Mucosa of rectum (tissue), 2 donors: ENCODE results near the gene CAST.
"Not testable (repeated sequence)": the region's sequence is repeated elsewhere in the genome, so short reads cannot be mapped to it uniquely, and the experiment has no call there.

Experiments used
- H3K27ac ChIP-seq, 2 donors: one replicate each; pipeline ENCODE4 v1.7.0; 2013; ENCODE audit warnings: inconsistent platforms in 2 of 2, low read depth in 2 of 2, low read length in 2 of 2
- H3K27me3 ChIP-seq, 2 donors: one replicate each; pipeline ENCODE4 v1.7.0; 2013; ENCODE audit warnings: low read length in 2 of 2; ENCODE audit not compliant: control insufficient read depth in 2 of 2, insufficient read depth in 2 of 2
- H3K36me3 ChIP-seq, 2 donors: one replicate each; pipeline ENCODE4 v1.7.0; 2013; ENCODE audit warnings: low read length in 2 of 2; ENCODE audit not compliant: control insufficient read depth in 2 of 2, insufficient read depth in 2 of 2
- H3K4me1 ChIP-seq, 2 donors: one replicate each; pipeline ENCODE4 v1.7.0; 2013; ENCODE audit warnings: low read length in 2 of 2, mild to moderate bottlenecking in 1 of 2; ENCODE audit not compliant: control insufficient read depth in 2 of 2, insufficient read depth in 2 of 2
- H3K4me3 ChIP-seq, 2 donors: one replicate each; pipeline ENCODE4 v1.7.0; 2013; ENCODE audit warnings: low read length in 2 of 2
- H3K9ac ChIP-seq, 2 donors: one replicate each; pipeline ENCODE4 v1.7.0; 2013; ENCODE audit warnings: low read length in 2 of 2, low read depth in 1 of 2, mild to moderate bottlenecking in 1 of 2
- H3K9me3 ChIP-seq, 2 donors: one replicate each; pipeline ENCODE4 v1.7.0; 2013; ENCODE audit warnings: low read length in 2 of 2; ENCODE audit not compliant: control insufficient read depth in 2 of 2
- donor health status: healthy.
- donor health status: Normal muscosa, but diverticular disease.

The CAST gene

DNA sequence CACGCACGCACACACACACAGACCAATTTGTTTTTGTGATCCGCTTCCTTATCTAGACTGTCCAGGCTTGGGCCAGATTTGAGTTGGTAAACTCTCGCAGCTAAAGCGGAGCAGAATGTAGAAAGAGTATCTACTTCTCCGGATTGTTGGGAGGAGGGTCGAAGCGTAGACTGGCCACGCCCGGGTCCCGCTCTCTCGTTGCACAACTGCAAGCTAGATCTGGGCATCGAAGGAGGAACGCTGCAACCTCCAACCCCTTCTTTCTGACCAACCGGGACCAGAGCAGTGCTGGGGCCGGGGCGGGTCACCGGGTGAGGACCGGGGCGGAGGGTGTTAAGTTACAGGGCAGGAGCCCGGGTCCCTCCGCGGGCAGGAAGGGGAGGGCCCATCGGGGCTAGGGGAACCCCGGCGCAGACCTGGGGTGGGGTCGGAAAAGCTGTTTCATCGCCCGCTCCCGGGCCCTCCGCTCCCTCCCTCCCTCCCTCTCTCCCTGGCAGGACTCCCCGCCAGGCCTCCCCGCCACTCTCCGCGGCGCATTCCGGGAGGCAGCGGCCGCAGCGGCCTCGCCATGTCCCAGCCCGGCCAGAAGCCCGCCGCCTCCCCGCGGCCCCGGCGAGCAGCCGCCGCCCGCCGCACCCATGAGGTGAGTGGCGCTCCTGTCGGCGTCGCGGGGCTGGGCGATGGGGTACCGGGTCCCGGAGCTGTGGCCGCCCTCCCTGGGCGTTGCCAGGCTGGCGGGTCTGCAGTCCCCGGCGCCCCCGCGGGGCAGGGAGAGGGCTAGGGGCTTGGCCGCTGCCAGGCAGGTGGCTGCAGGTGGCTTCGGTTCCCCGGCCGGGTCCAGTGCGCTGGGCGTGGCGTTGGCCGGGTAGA is at the start of gene CAST:
CAST (plus strand) TSS at position 522 of the 870 bp plus-strand sequence; CDS start at position 569, 47 bp downstream.
- H3K27ac ChIP-seq, result peak within 1 kb of the TSS; percentile 99 to 100
- H3K4me1 ChIP-seq, result peaks cover 25 to 53% of the 10 kb centered on the region in 2 donors
- H3K36me3 ChIP-seq, result no peaks in the 10 kb centered on the region
- peak within 1 kb of the TSS; percentile 94 to 97 for H3K4me3 ChIP-seq
- no peaks in the 10 kb centered on the region for H3K9me3 ChIP-seq
- H3K9ac ChIP-seq, result peak within 1 kb of the TSS; percentile 93 to 99
- H3K27me3 ChIP-seq, result no peaks in the 10 kb centered on the region

DNA sequence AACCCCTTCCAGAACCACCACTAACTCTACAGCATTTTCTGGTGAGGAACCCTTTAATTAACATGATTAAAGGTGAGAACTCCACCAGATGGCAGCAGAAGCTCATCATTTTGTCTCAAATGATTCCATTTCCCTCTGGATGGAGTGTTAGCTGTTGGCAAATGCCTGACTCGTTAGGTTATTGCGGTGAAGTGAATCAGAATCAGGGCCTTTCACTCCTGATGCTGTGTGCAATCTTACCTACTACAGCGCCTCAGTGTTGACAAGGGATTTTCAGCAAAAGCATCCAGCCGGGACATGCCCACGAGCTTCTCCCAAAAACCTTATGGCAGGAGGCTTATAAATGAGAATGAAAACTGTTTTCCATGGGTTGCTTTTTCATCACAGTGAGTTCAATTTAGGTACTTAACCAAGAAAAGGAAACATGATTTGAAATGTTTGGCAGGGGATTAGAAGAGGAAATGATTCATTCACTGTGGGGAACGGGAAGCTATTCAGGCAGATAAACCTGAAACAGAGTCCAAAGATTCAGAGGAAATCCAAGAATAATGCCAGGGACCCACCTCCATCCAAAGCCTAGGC is 48.0 kb upstream of the CAST start:
- H3K27ac ChIP-seq, result no peak overlapping the region

DNA sequence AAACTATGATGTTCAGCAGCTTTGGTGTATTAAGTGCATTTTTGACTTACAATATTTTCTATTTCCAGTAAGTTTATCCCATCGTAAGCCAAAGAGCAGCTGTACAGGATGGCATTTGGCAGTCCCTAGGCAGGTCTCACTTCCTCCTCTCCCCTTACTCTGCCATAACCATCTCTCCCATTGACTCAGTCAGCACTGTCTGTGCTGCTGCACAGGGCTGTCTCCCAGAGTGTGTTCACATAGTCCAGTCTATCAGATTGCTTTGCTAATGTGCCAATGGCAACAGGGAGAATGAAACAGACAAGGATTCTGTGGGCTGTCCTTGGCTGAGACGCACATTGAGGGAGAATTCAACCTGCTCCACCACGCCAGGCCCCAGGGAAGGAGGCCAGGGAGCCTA is 47.0 kb upstream of the CAST start:
- no peaks in the 10 kb centered on the region for H3K27me3 ChIP-seq
- H3K36me3 ChIP-seq, result no peaks in the 10 kb centered on the region
- no peak overlapping the region for H3K4me3 ChIP-seq
- no peaks in the 10 kb centered on the region for H3K9me3 ChIP-seq
- H3K9ac ChIP-seq, result no peak overlapping the region
- H3K27ac ChIP-seq, result no peak overlapping the region
- peaks cover 4 to 5% of the 10 kb centered on the region in 2 donors for H3K4me1 ChIP-seq

More for the DNA sequence above, 48.0 kb upstream of the CAST start:
- Histone ChIP-seq H3K9me3 (no peaks in the 10 kb centered on the region), H3K36me3 (no peaks in the 10 kb centered on the region), H3K4me3 (no peak overlapping the region), H3K4me1 (peaks cover 4 to 5% of the 10 kb centered on the region in 2 donors), H3K27me3 (no peaks in the 10 kb centered on the region), H3K9ac (peak overlapping the region; percentile 7 to 8)

DNA sequence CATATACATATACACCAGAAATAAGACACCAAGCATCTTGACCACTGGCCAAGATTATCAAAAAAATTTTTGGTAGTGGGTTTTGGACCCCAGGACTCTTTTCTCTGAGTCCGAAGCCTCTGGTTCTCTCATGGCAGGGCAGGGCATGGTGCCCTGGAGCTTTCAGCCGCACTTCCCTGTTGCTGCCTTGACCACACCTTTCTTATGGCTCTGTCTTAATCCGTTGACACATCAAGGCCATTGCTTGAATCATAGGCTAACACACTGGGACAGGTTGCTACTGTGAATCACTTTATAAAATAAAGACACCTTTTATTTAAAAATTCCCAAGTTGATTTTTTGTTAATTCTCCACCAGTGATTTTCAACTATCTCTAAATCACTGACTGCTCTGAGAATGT is 45.4 kb upstream of the CAST start:
- H3K9me3 ChIP-seq, result no peaks in the 10 kb centered on the region
- peak overlapping the region; percentile 21 to 45 for H3K27ac ChIP-seq
- no peaks in the 10 kb centered on the region for H3K27me3 ChIP-seq
- H3K4me1 ChIP-seq, result peaks cover 4 to 5% of the 10 kb centered on the region in 2 donors
- no peak overlapping the region for H3K9ac ChIP-seq
- H3K4me3 ChIP-seq, result no peak overlapping the region
- H3K36me3 ChIP-seq, result no peaks in the 10 kb centered on the region

DNA sequence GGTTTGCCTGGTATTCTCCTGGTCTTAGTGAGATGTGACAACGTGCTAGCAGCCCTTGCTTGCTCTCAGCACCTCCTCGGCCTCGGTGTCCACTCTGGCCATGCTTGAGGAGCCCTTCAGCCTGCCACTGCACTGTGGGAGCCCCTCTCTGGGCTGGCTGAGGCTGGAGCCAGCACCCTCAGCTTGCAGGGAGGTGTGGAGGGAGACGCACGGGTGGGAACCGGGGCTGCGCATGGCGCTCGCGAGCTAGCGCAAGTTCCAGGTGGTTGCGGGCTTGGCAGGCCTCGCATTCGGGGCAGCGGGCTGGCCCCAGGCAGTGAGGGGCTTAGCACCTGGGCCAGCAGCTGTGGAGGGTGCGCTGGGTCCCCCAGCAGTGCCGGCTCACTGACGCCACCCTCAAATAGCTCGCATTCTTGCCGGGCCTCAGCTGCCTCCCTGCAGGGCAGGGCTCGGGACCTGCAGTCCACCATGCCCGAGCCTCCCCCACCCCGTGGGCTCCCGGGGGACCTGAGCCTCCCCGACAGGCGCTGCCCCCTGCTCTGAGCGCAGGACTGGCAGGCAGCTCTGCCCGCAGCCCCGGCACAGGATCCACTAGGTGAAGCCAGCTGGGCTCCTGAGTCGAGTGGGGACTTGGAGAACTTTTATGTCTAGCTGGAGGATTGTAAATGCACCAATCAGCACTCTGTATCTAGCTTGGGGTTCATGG is 43.7 kb upstream of the CAST start:
- H3K9ac ChIP-seq, H3K36me3 ChIP-seq, H3K27ac ChIP-seq, H3K4me1 ChIP-seq, H3K4me3 ChIP-seq, H3K9me3 ChIP-seq, H3K27me3 ChIP-seq: not testable (repeated sequence)

DNA sequence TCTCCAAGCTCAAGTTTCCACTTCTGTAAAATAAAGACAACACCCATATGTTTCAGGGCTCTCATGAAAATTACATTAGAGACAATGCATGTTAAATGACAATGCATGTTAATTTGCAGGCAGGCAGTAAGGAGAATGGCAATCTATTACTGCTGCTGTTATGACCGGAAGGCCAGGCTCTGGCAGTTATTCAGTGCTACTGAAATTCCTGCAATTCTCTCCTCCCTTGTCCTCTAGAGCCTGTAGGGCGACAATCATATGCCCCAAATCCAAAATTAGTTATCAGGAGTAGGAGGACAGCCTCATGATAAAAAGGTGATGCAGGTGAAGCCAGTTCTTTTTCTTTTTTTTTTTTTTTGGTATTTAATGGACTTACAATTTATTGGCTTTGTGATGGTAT is 42.2 kb upstream of the CAST start:
- no peaks in the 10 kb centered on the region for H3K4me1 ChIP-seq
- no peaks in the 10 kb centered on the region for H3K9me3 ChIP-seq
- no peaks in the 10 kb centered on the region for H3K36me3 ChIP-seq
- H3K27ac ChIP-seq, result no peak overlapping the region
- H3K27me3 ChIP-seq, result no peaks in the 10 kb centered on the region
- H3K4me3 ChIP-seq, result no peak overlapping the region
- no peak overlapping the region for H3K9ac ChIP-seq

- H3K4me1 ChIP-seq, result no peaks in the 10 kb centered on the region
Measured at GRCh38 chr5:96624596-96624995, 37.6 kb upstream of the CAST start.

DNA sequence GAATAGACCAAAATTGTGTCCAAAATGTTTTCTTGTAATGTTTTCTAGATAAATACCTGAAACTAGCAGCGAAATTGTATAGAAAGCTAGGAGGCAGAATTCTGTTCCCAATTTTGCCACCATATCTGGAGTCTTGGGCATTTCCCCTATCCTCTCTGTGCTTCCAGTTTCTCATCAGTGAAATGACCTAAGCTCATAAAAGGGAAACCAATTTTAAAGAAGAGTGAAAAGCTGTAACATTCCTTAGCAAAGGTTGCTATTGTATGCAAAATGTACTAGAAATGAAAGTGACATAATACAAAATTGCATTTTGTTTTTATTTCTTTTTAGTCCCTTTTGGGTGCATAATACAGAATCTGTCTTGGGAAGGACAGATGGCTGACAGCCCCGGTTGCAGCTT is 36.8 kb upstream of the CAST start:
- no peak overlapping the region for H3K9ac ChIP-seq
- H3K36me3 ChIP-seq, result no peaks in the 10 kb centered on the region
- no peak overlapping the region for H3K27ac ChIP-seq
- H3K27me3 ChIP-seq, result no peaks in the 10 kb centered on the region
- no peaks in the 10 kb centered on the region for H3K9me3 ChIP-seq
- H3K4me1 ChIP-seq, result no peaks in the 10 kb centered on the region
- no peak overlapping the region for H3K4me3 ChIP-seq

More at GRCh38 chr5:96624596-96624995, 37.6 kb upstream of the CAST start:
- no peaks in the 10 kb centered on the region for H3K27me3 ChIP-seq
- no peak overlapping the region for H3K27ac ChIP-seq
- no peaks in the 10 kb centered on the region for H3K9me3 ChIP-seq
- H3K36me3 ChIP-seq, result no peaks in the 10 kb centered on the region
- H3K4me3 ChIP-seq, result no peak overlapping the region
- H3K9ac ChIP-seq, result no peak overlapping the region

DNA sequence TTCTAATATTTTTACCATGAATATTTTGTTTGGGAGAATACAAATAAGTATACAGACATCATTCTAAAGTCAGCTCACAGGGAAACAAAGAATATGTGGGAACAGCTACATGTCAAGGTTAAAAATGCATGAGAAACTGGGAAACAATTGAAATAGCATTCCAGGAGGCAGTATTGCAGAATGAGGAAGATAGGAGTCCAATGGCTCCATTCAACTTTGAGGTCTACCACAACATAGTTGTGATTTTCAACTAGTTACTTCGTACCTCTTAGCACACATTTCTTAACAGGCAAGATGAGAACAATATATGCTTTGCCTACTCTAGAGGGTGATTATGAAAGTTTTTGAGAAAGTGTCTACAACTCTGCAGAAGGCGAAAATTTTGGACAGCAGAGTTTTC is 35.2 kb upstream of the CAST start:
- Histone ChIP-seq H3K36me3 (no peaks in the 10 kb centered on the region), H3K27me3 (no peaks in the 10 kb centered on the region), H3K9ac (no peak overlapping the region), H3K4me1 (no peaks in the 10 kb centered on the region), H3K27ac (no peak overlapping the region), H3K4me3 (no peak overlapping the region), H3K9me3 (no peaks in the 10 kb centered on the region)
